ENCODE results near the gene AGGF1. TPM values are rescaled to one million over a fixed set of nuclear protein-coding genes. Genes with fewer than 3 reads are reported as not detected.

AGGF1 gene
- polyA plus RNA-seq, 1 donor (not counting 4 experiments of a cell fraction or from before 2014, with no cell fraction given), result 20.1 TPM

GRCh38 chr5:77073667-77074066 is 43.5 kb downstream of the AGGF1 start:
- no peak overlapping the region for H3K4me2 ChIP-seq (ENCODE audit: control insufficient read depth, extremely low read depth, insufficient read depth, low read depth, low read length)
- no peaks in the 10 kb centered on the region for H3K79me2 ChIP-seq (ENCODE audit: control insufficient read depth, insufficient read depth, low read length)
- no peak overlapping the region for H3K9ac ChIP-seq (ENCODE audit: control insufficient read depth, extremely low read depth, insufficient read depth, low read length)
- peaks cover 4% of the 10 kb centered on the region for H3K4me1 ChIP-seq (ENCODE audit: control insufficient read depth, extremely low read depth, insufficient read depth, low read length)
- DNase-seq (ENCODE audit: low read depth, low spot score) (no peak), FAIRE-seq (no peak)
- no peak overlapping the region for H2AFZ ChIP-seq (ENCODE audit: control insufficient read depth, low read length)
- TF ChIP-seq CTCF (optimal IDR thresholded peaks at IDR 0.05 in 1 of 3, IDR thresholded peaks at IDR 0.05 in 1 of 3, conservative IDR thresholded peaks at IDR 0.05 in 1 of 3; ENCODE audit: extremely low read depth in 1 of 3, insufficient read depth in 2 of 3, low read length in 3 of 3) (no peak), EZH2 (IDR thresholded peaks at IDR 0.05; ENCODE audit: low read length) (no peak)
- H3K27me3 ChIP-seq (ENCODE audit: control insufficient read depth, extremely low read depth, insufficient read depth, low read length), result no peaks in the 10 kb centered on the region
- no peak overlapping the region for H3K27ac ChIP-seq (ENCODE audit: control insufficient read depth, insufficient read depth, low read length)
- H3K36me3 ChIP-seq (ENCODE audit: control insufficient read depth in 2 of 2, extremely low read depth in 1 of 2, insufficient read depth in 2 of 2, low read length in 2 of 2), result peaks cover 0 to 2% of the 10 kb centered on the region in 2 experiments
- dilution Hi-C loops (cut with MboI; ENCODE audit: extremely low pct_ligation_motif_present, low sequenced_read_pairs), result no loop called here
- H4K20me1 ChIP-seq (ENCODE audit: control insufficient read depth, extremely low read depth, insufficient read depth, low read length), result no peaks in the 10 kb centered on the region
- H3K4me3 ChIP-seq (ENCODE audit: control insufficient read depth in 2 of 3, extremely low read depth in 1 of 3, insufficient read depth in 2 of 3, low read depth in 1 of 3, low read length in 3 of 3), result no peak overlapping the region
- H3K9me1 ChIP-seq (ENCODE audit: control insufficient read depth, extremely low read depth, insufficient read depth, low read length), result peaks cover 2% of the 10 kb centered on the region
- H3K9me3 ChIP-seq (ENCODE audit: control insufficient read depth, low read depth, low read length), result no peaks in the 10 kb centered on the region

GRCh38 chr5:77074745-77075144 is 44.5 kb downstream of the AGGF1 start:
- no peak overlapping the region for H3K4me2 ChIP-seq (ENCODE audit: control insufficient read depth, extremely low read depth, insufficient read depth, low read depth, low read length)
- FAIRE-seq, result no peak

More at GRCh38 chr5:77074745-77075144, 44.5 kb downstream of the AGGF1 start:
- no peaks in the 10 kb centered on the region for H4K20me1 ChIP-seq (ENCODE audit: control insufficient read depth, extremely low read depth, insufficient read depth, low read length)
- H3K9ac ChIP-seq (ENCODE audit: control insufficient read depth, extremely low read depth, insufficient read depth, low read length), result no peak overlapping the region
- no peak for DNase-seq (ENCODE audit: low read depth, low spot score)
- no peak overlapping the region for H3K4me3 ChIP-seq (ENCODE audit: control insufficient read depth in 2 of 3, extremely low read depth in 1 of 3, insufficient read depth in 2 of 3, low read depth in 1 of 3, low read length in 3 of 3)
- dilution Hi-C loops (cut with MboI; ENCODE audit: extremely low pct_ligation_motif_present, low sequenced_read_pairs), result no loop called here
- no peaks in the 10 kb centered on the region for H3K27me3 ChIP-seq (ENCODE audit: control insufficient read depth, extremely low read depth, insufficient read depth, low read length)
- peaks cover 2% of the 10 kb centered on the region for H3K9me1 ChIP-seq (ENCODE audit: control insufficient read depth, extremely low read depth, insufficient read depth, low read length)
- TF ChIP-seq EZH2 (IDR thresholded peaks at IDR 0.05; ENCODE audit: low read length) (no peak), CTCF (optimal IDR thresholded peaks at IDR 0.05 in 1 of 3, IDR thresholded peaks at IDR 0.05 in 1 of 3, conservative IDR thresholded peaks at IDR 0.05 in 1 of 3; ENCODE audit: extremely low read depth in 1 of 3, insufficient read depth in 2 of 3, low read length in 3 of 3) (no peak)
- no peaks in the 10 kb centered on the region for H3K79me2 ChIP-seq (ENCODE audit: control insufficient read depth, insufficient read depth, low read length)
- peaks cover 0 to 2% of the 10 kb centered on the region in 2 experiments for H3K36me3 ChIP-seq (ENCODE audit: control insufficient read depth in 2 of 2, extremely low read depth in 1 of 2, insufficient read depth in 2 of 2, low read length in 2 of 2)
- peaks cover 4% of the 10 kb centered on the region for H3K4me1 ChIP-seq (ENCODE audit: control insufficient read depth, extremely low read depth, insufficient read depth, low read length)
- H2AFZ ChIP-seq (ENCODE audit: control insufficient read depth, low read length), result no peak overlapping the region
- H3K9me3 ChIP-seq (ENCODE audit: control insufficient read depth, low read depth, low read length), result no peaks in the 10 kb centered on the region
- H3K27ac ChIP-seq (ENCODE audit: control insufficient read depth, insufficient read depth, low read length), result no peak overlapping the region
